NB4 (cell line): ENCODE results near the gene FAM83D.

ENCODE experiments used
- DNase-seq: peaks from one replicate; pipeline ENCODE4 v3.0.0; 2010; ENCODE audit warnings: low read depth
- H3K4me3 ChIP-seq: one replicate; pipeline ENCODE4 v1.5.1; 2011; ENCODE audit warnings: mild to moderate bottlenecking, low read depth, low read length, moderate library complexity
- CTCF ChIP-seq: IDR thresholded peaks from one replicate; pipeline ENCODE4 v1.5.1; 2012; ENCODE audit warnings: low read depth, low read length
- MAX ChIP-seq: IDR thresholded peaks from 2 replicates; pipeline ENCODE4 v1.6.1; 2011; ENCODE audit warnings: low read depth, low read length
- MYC ChIP-seq: IDR thresholded peaks from 2 replicates; pipeline ENCODE4 v1.6.1; 2011; ENCODE audit warnings: low read depth, low read length
- POLR2A ChIP-seq: IDR thresholded peaks from 2 replicates; pipeline ENCODE4 v1.6.1; 2011; ENCODE audit warnings: mild to moderate bottlenecking; ENCODE audit not compliant: insufficient read length; ENCODE audit errors: extremely low read depth

Gene FAM83D

DNA sequence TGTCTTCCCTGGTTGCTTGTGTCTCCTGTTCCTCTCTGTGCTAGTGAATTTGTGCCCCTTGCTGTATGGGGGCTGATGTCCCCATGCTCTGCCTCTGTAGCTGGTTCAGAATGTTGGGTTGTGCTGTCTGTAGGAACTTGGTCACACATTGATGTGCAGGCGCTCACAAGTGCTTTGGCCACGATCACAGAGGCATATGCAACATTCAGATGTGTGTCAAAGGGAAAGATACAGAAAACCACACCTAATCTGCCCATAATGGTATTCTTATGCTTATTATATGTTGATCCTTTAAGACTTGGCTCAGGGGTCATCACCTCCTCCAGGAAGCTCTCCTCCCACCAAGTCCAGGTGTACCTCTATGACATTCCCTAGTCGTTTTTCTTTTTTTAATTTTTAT, 18.8 kb downstream of the FAM83D start:
- DNase-seq = no peak

DNA sequence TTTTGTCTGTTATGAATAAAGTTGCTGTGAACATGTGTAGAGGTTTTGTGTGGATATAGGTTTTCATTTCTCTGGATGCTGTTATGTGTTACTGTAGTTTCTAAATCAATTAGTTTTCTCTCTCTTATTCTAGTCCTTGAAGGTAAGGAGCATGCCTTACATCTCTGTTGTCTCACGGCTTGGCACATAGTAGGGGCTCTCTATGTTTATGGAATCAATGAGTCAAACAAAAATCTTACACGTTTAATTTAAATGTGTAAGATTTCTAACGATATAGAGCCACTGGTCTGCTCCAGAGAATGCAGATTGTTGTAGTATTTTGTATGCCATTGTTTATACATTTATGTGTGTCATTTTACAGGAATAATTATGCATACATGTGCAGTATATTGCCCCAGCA, 20.6 kb downstream of the FAM83D start:
- H3K4me3 ChIP-seq = no peak overlapping the region
- TF ChIP-seq POLR2A = no peak
- TF ChIP-seq MAX = no peak
- no peak for TF ChIP-seq MYC
- TF ChIP-seq CTCF = no peak
- DNase-seq = no peak

More for the DNA sequence above, 18.8 kb downstream of the FAM83D start:
- TF ChIP-seq MYC = no peak
- TF ChIP-seq CTCF = no peak
- no peak for TF ChIP-seq POLR2A
- TF ChIP-seq MAX = no peak
- H3K4me3 ChIP-seq = no peak overlapping the region

DNA sequence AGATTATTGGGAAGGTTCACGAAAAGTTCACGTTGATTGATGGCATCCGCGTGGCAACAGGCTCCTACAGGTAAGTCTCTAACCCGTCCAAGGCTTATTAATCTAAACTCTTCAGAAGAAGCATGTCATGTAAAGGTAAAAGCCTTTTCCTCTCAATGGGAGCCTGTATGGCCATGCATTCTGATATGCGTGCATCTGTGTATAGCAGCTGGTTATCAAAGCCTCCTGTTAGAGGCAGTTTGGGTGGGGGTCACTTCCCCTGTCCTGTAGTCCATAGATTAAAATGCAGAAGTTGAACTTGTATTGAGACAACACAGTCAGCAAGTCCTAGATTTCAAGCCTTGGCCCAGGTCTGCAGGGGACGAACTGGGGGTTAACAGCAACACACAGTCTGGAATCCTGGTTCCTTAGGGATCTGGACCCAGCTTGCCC, 21.7 kb downstream of the FAM83D start:
- no peak overlapping the region for H3K4me3 ChIP-seq
- TF ChIP-seq CTCF (no peak), MAX (no peak), MYC (no peak), POLR2A (no peak)
- DNase-seq = peak; percentile 22

DNA sequence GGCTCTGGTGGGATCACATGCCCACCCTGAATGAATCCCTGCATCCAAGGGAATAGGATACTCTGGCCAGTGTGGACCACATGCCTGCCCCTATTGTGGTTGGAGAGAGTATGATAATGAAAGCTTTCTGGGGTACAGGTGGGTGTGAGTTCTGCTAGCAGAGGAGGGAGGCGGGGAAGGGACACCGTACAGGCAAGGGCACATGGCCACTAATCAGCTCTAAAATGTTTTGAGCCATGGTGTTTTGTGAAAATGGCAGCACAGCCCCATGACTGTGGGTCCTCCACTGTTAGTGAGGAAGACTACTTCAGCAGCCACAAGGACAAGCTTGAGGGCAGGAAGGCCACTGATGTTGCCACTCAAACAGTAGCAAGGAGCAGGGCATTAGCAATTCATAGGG, 24.0 kb downstream of the FAM83D start:
- no peak overlapping the region for H3K4me3 ChIP-seq
- no peak for DNase-seq
- no peak for TF ChIP-seq CTCF
- no peak for TF ChIP-seq POLR2A
- TF ChIP-seq MAX = no peak
- TF ChIP-seq MYC = no peak

DNA sequence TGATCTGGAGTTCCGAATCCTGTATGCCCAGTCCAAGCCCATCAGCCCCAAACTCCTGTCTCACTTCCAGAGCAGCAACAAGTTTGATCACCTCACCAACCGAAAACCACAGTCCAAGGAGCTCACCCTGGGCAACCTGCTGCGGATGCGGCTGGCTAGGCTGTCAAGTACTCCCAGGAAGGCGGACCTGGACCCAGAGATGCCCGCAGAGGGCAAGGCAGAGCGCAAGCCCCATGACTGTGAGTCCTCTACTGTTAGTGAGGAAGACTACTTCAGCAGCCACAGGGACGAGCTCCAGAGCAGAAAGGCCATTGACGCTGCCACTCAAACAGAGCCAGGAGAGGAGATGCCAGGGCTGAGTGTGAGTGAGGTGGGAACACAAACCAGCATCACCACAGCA, 25.4 kb downstream of the FAM83D start:
- H3K4me3 ChIP-seq = no peak overlapping the region
- TF ChIP-seq MYC = no peak
- no peak for DNase-seq

GRCh38 chr20:38952153-38952552, 25.9 kb downstream of the FAM83D start:
- DNase-seq = no peak
- TF ChIP-seq MAX = no peak
- TF ChIP-seq POLR2A = no peak
- no peak for TF ChIP-seq CTCF
- TF ChIP-seq MYC = no peak
- no peak overlapping the region for H3K4me3 ChIP-seq
